ENCODE data around the gene BEND2.

DNA sequence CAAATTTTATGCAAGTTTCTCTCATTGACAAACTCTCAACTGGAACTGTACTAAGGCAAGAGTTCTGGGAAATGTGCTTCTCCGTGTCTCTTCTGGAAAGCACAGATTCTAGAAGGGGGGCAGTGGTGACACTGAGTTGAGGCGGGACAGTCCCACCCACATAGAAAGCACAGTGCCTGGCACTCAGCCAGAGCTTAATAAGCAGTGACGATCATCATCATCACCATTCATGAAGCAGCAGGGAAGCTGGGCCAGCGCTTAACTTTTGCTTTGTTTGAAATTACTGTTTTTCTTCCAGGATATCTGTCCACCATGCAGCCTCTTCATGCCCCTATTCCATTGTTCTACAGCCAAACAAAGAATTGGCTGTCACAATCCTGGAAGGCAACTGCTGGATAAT lies 60.3 kb downstream of the BEND2 start:
- no peak for TF ChIP-seq EZH2 (IDR thresholded peaks at IDR 0.05; ENCODE audit: low read length)
- TF ChIP-seq, protein P1, sequence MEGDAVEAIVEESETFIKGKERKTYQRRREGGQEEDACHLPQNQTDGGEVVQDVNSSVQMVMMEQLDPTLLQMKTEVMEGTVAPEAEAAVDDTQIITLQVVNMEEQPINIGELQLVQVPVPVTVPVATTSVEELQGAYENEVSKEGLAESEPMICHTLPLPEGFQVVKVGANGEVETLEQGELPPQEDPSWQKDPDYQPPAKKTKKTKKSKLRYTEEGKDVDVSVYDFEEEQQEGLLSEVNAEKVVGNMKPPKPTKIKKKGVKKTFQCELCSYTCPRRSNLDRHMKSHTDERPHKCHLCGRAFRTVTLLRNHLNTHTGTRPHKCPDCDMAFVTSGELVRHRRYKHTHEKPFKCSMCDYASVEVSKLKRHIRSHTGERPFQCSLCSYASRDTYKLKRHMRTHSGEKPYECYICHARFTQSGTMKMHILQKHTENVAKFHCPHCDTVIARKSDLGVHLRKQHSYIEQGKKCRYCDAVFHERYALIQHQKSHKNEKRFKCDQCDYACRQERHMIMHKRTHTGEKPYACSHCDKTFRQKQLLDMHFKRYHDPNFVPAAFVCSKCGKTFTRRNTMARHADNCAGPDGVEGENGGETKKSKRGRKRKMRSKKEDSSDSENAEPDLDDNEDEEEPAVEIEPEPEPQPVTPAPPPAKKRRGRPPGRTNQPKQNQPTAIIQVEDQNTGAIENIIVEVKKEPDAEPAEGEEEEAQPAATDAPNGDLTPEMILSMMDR (optimal IDR thresholded peaks at IDR 0.05 in 1 of 3, IDR thresholded peaks at IDR 0.05 in 1 of 3, conservative IDR thresholded peaks at IDR 0.05 in 1 of 3; ENCODE audit: extremely low read depth in 1 of 3, insufficient read depth in 2 of 3, low read length in 3 of 3) = no peak
